ENCODE results near the gene PNPLA8. TPM values are rescaled to one million over a fixed set of nuclear protein-coding genes. Genes with fewer than 3 reads are reported as not detected.

Gene PNPLA8
- total and polyA plus RNA-seq, 4 donors = 14.7 to 30.3 (median 23.0) TPM

DNA sequence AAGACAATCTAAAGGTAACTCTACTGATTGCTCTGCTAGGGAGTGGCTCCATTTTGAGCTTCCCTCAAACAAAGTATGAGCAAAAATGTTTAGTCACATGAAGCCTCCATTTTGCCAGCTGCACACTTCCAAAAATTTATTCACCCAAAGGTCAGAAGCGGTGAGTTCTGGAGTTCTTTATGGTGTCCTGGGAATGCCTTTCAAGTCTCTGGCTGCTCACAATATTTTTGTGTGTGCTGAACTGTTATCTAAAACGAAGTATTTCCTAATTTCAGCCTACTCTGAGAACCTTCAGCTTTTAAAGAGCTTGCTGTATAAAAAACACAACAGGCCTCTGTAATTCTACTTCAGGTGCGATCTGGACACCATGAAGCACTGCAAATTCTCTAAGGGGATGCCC, 85.3 kb downstream of the PNPLA8 start:
- no peak overlapping the region for H3K9ac ChIP-seq (ENCODE audit: low read depth in 1 of 2, low read length in 2 of 2)
- H3K4me3 ChIP-seq (ENCODE audit: low read depth in 1 of 3, low read length in 3 of 3) = no peak overlapping the region
- DNase-seq (ENCODE audit: low spot score) = no peak
- H3K36me3 ChIP-seq (ENCODE audit: control insufficient read depth in 4 of 4, insufficient read depth in 3 of 4, low read depth in 1 of 4, low read length in 3 of 4) = no peaks in the 10 kb centered on the region
- H3K27ac ChIP-seq (ENCODE audit: low read depth in 1 of 2, low read length in 2 of 2) = no peak overlapping the region
- TF ChIP-seq NR2F2 (IDR thresholded peaks at IDR 0.05) (no peak), GABPA (IDR thresholded peaks at IDR 0.05 in 1 of 2, conservative IDR thresholded peaks at IDR 0.05 in 1 of 2) (no peak), FOXA2 (IDR thresholded peaks at IDR 0.05) (no peak)
- TF ChIP-seq, protein P1, sequence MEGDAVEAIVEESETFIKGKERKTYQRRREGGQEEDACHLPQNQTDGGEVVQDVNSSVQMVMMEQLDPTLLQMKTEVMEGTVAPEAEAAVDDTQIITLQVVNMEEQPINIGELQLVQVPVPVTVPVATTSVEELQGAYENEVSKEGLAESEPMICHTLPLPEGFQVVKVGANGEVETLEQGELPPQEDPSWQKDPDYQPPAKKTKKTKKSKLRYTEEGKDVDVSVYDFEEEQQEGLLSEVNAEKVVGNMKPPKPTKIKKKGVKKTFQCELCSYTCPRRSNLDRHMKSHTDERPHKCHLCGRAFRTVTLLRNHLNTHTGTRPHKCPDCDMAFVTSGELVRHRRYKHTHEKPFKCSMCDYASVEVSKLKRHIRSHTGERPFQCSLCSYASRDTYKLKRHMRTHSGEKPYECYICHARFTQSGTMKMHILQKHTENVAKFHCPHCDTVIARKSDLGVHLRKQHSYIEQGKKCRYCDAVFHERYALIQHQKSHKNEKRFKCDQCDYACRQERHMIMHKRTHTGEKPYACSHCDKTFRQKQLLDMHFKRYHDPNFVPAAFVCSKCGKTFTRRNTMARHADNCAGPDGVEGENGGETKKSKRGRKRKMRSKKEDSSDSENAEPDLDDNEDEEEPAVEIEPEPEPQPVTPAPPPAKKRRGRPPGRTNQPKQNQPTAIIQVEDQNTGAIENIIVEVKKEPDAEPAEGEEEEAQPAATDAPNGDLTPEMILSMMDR (IDR thresholded peaks at IDR 0.05; ENCODE audit: low read depth, low read length, missing input control) = no peak
- TF ChIP-seq, protein P2, sequence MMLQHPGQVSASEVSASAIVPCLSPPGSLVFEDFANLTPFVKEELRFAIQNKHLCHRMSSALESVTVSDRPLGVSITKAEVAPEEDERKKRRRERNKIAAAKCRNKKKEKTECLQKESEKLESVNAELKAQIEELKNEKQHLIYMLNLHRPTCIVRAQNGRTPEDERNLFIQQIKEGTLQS (IDR thresholded peaks at IDR 0.05) = no peak
- 79% methylated on average over 3 of the region's 3 CpGs for WGBS
- H3K27me3 ChIP-seq (ENCODE audit: control insufficient read depth in 4 of 4, insufficient read depth in 4 of 4, low read length in 3 of 4) = no peaks in the 10 kb centered on the region
- no peaks in the 10 kb centered on the region for H3K4me1 ChIP-seq (ENCODE audit: control insufficient read depth in 4 of 4, insufficient read depth in 4 of 4, low read length in 3 of 4)
- H3K9me3 ChIP-seq (ENCODE audit: control insufficient read depth in 4 of 4, low read length in 3 of 4) = no peaks in the 10 kb centered on the region

GRCh38 chr7:108436906-108437305, 89.0 kb downstream of the PNPLA8 start:
- no peak overlapping the region for H3K9ac ChIP-seq (ENCODE audit: low read depth in 1 of 2, low read length in 2 of 2)
- H3K4me1 ChIP-seq (ENCODE audit: control insufficient read depth in 4 of 4, insufficient read depth in 4 of 4, low read length in 3 of 4) = no peaks in the 10 kb centered on the region
- no peaks in the 10 kb centered on the region for H3K9me3 ChIP-seq (ENCODE audit: control insufficient read depth in 4 of 4, low read length in 3 of 4)
- TF ChIP-seq YY1 (IDR thresholded peaks at IDR 0.05) (no peak), EGR1 (IDR thresholded peaks at IDR 0.05; ENCODE audit: low read depth in 2 of 2) (no peak), NR2F2 (IDR thresholded peaks at IDR 0.05) (no peak)
- TF ChIP-seq, protein P3, sequence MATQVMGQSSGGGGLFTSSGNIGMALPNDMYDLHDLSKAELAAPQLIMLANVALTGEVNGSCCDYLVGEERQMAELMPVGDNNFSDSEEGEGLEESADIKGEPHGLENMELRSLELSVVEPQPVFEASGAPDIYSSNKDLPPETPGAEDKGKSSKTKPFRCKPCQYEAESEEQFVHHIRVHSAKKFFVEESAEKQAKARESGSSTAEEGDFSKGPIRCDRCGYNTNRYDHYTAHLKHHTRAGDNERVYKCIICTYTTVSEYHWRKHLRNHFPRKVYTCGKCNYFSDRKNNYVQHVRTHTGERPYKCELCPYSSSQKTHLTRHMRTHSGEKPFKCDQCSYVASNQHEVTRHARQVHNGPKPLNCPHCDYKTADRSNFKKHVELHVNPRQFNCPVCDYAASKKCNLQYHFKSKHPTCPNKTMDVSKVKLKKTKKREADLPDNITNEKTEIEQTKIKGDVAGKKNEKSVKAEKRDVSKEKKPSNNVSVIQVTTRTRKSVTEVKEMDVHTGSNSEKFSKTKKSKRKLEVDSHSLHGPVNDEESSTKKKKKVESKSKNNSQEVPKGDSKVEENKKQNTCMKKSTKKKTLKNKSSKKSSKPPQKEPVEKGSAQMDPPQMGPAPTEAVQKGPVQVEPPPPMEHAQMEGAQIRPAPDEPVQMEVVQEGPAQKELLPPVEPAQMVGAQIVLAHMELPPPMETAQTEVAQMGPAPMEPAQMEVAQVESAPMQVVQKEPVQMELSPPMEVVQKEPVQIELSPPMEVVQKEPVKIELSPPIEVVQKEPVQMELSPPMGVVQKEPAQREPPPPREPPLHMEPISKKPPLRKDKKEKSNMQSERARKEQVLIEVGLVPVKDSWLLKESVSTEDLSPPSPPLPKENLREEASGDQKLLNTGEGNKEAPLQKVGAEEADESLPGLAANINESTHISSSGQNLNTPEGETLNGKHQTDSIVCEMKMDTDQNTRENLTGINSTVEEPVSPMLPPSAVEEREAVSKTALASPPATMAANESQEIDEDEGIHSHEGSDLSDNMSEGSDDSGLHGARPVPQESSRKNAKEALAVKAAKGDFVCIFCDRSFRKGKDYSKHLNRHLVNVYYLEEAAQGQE (IDR thresholded peaks at IDR 0.05) = no peak
- no peak overlapping the region for H3K4me3 ChIP-seq (ENCODE audit: low read depth in 1 of 3, low read length in 3 of 3)
- DNase-seq (ENCODE audit: low spot score) = no peak
- no peaks in the 10 kb centered on the region for H3K36me3 ChIP-seq (ENCODE audit: control insufficient read depth in 4 of 4, insufficient read depth in 3 of 4, low read depth in 1 of 4, low read length in 3 of 4)
- no peaks in the 10 kb centered on the region for H3K27me3 ChIP-seq (ENCODE audit: control insufficient read depth in 4 of 4, insufficient read depth in 4 of 4, low read length in 3 of 4)
- H3K27ac ChIP-seq (ENCODE audit: low read depth in 1 of 2, low read length in 2 of 2) = no peak overlapping the region
- 92% methylated on average over 3 of the region's 3 CpGs for WGBS

GRCh38 chr7:108434010-108434409, 91.9 kb downstream of the PNPLA8 start:
- H3K27ac ChIP-seq (ENCODE audit: low read depth in 1 of 2, low read length in 2 of 2) = no peak overlapping the region
- no peak for DNase-seq (ENCODE audit: low spot score)
- H3K36me3 ChIP-seq (ENCODE audit: control insufficient read depth in 4 of 4, insufficient read depth in 3 of 4, low read depth in 1 of 4, low read length in 3 of 4) = no peaks in the 10 kb centered on the region
- H3K9me3 ChIP-seq (ENCODE audit: control insufficient read depth in 4 of 4, low read length in 3 of 4) = no peaks in the 10 kb centered on the region
- no peak overlapping the region for H3K4me3 ChIP-seq (ENCODE audit: low read depth in 1 of 3, low read length in 3 of 3)
- H3K4me1 ChIP-seq (ENCODE audit: control insufficient read depth in 4 of 4, insufficient read depth in 4 of 4, low read length in 3 of 4) = no peaks in the 10 kb centered on the region
- no peak overlapping the region for H3K9ac ChIP-seq (ENCODE audit: low read depth in 1 of 2, low read length in 2 of 2)
- H3K27me3 ChIP-seq (ENCODE audit: control insufficient read depth in 4 of 4, insufficient read depth in 4 of 4, low read length in 3 of 4) = no peaks in the 10 kb centered on the region
- WGBS = 62% methylated on average over 2 of the region's 2 CpGs
- TF ChIP-seq FOXA1 (IDR thresholded peaks at IDR 0.05) (no peak), RXRA (IDR thresholded peaks at IDR 0.05) (no peak), GABPA (IDR thresholded peaks at IDR 0.05 in 1 of 2, conservative IDR thresholded peaks at IDR 0.05 in 1 of 2) (no peak), RAD21 (IDR thresholded peaks at IDR 0.05) (no peak), HNF4G (IDR thresholded peaks at IDR 0.05) (no peak), FOXA2 (IDR thresholded peaks at IDR 0.05) (no peak), MAX (IDR thresholded peaks at IDR 0.05) (no peak), EGR1 (IDR thresholded peaks at IDR 0.05; ENCODE audit: low read depth in 2 of 2) (no peak)
- TF ChIP-seq, protein P3 (IDR thresholded peaks at IDR 0.05) = no peak
- TF ChIP-seq, protein P1 (IDR thresholded peaks at IDR 0.05; ENCODE audit: low read depth, low read length, missing input control) = no peak
